Endothelial cell of umbilical vein (primary cell): ENCODE results near the gene NTN5. TPM values are rescaled to one million over a fixed set of nuclear protein-coding genes. Genes with fewer than 3 reads are reported as not detected.

ENCODE experiments used
- BruUV-seq: library from RNA; stranded (reverse); fragments of 400-500 nt; replicated peaks from 2 replicates; lab custom pipeline; 2021; lab: Mats Ljungman, UMichigan
- CTCF ChIA-PET: fragments of 300-600, 350-600 bp; sonication (Branson Sonifier 250); formaldehyde crosslinking; loops from one replicate; lab custom pipeline; 2021; ENCODE audit warnings: antibody characterized with exemption, inconsistent platforms; lab: Charles Lee
- POLR2A ChIA-PET: fragments of 300-600, 350-600 bp; sonication (Branson Sonifier 250); formaldehyde crosslinking; loops from one replicate; lab custom pipeline; 2021; ENCODE audit warnings: antibody characterized with exemption, inconsistent platforms; lab: Charles Lee
- DNase-seq: peaks from one replicate; pipeline ENCODE4 v3.0.0-alpha.2; 2011; ENCODE audit warnings: low read depth, low spot score
- FAIRE-seq: peaks from 2 replicates; lab custom pipeline; 2011; peaks lifted over from hg19 to GRCh38; lab: Jason Lieb, UNC
- H2AFZ ChIP-seq: 2 replicates; pipeline ENCODE4 v1.6.0; 2012; ENCODE audit warnings: low read depth, low read length, control low read depth, inconsistent platforms
- H3K27ac ChIP-seq: 2 replicates; pipeline ENCODE4 v1.5.1; 2011; ENCODE audit warnings: low read depth, mild to moderate bottlenecking, control low read depth, low read length, moderate library complexity; ENCODE audit not compliant: insufficient read depth
- H3K27me3 ChIP-seq, 2 experiments: 2 replicates each; pipeline versions ENCODE4 v1.6.0 to v1.6.1; 2011; ENCODE audit warnings: low read length in 2 of 2, mixed read lengths in 1 of 2; ENCODE audit not compliant: control insufficient read depth in 2 of 2, insufficient read depth in 2 of 2
- H3K36me3 ChIP-seq, 2 experiments: 2 replicates in 1 of 2; 3 replicates in 1 of 2; pipeline ENCODE4 v1.5.1; 2011; ENCODE audit warnings: low read length in 2 of 2, mild to moderate bottlenecking in 1 of 2, moderate library complexity in 1 of 2; ENCODE audit not compliant: control insufficient read depth in 2 of 2, insufficient read depth in 2 of 2; ENCODE audit errors: extremely low read depth in 1 of 2
- H3K4me1 ChIP-seq: 3 replicates; pipeline ENCODE4 v1.5.1; 2011; ENCODE audit warnings: mild to moderate bottlenecking, low read length; ENCODE audit not compliant: control insufficient read depth, insufficient read depth; ENCODE audit errors: extremely low read depth
- H3K4me2 ChIP-seq: 2 replicates; pipeline ENCODE4 v1.6.1; 2011; ENCODE audit warnings: low read length, control low read depth, mixed read lengths; ENCODE audit not compliant: insufficient read depth
- H3K4me3 ChIP-seq, 3 experiments: fragments of 200-600 bp in 1 of 3; sonication (generic), shearing (Covaris generic) in 1 of 3; replicated peaks in 1 of 3; 2 replicates each; pipeline ENCODE4 v1.5.1; 2011 to 2016; ENCODE audit warnings: control low read depth in 3 of 3, low read length in 3 of 3, mild to moderate bottlenecking in 2 of 3, inconsistent platforms in 1 of 3, low read depth in 1 of 3, moderate library complexity in 1 of 3; ENCODE audit not compliant: insufficient read depth in 1 of 3
- H3K79me2 ChIP-seq: 2 replicates; pipeline ENCODE4 v1.6.0; 2012; ENCODE audit warnings: low read length, inconsistent platforms; ENCODE audit not compliant: control insufficient read depth, insufficient read depth
- H3K9ac ChIP-seq: replicated peaks from 2 replicates; pipeline ENCODE3; 2011; ENCODE audit warnings: low read length, control low read depth; ENCODE audit not compliant: insufficient read depth; ENCODE audit errors: extremely low read depth
- H3K9me1 ChIP-seq: replicated peaks from 3 replicates; pipeline ENCODE4 v1.6.0; 2011; ENCODE audit warnings: mild to moderate bottlenecking, low read length; ENCODE audit not compliant: control insufficient read depth, insufficient read depth; ENCODE audit errors: extremely low read depth
- H3K9me3 ChIP-seq: replicated peaks from 2 replicates; pipeline ENCODE4 v1.5.1; 2012; ENCODE audit warnings: low read length, inconsistent platforms; ENCODE audit not compliant: control insufficient read depth, insufficient read depth
- H4K20me1 ChIP-seq: replicated peaks from 2 replicates; pipeline ENCODE3; 2011; ENCODE audit warnings: mild to moderate bottlenecking, low read length; ENCODE audit not compliant: control insufficient read depth, insufficient read depth; ENCODE audit errors: extremely low read depth
- EZH2 ChIP-seq: IDR thresholded peaks from 2 replicates; pipeline ENCODE4 v1.6.1; 2012; ENCODE audit warnings: borderline replicate concordance, low read depth, mild to moderate bottlenecking, moderate library complexity, low read length, inconsistent platforms; ENCODE audit not compliant: severe bottlenecking
- FOS ChIP-seq: IDR thresholded peaks from 2 replicates; pipeline ENCODE4 v1.6.1; 2011; ENCODE audit warnings: mild to moderate bottlenecking, low read length, moderate library complexity, borderline replicate concordance; ENCODE audit not compliant: insufficient read depth
- GATA2 ChIP-seq: IDR thresholded peaks from 2 replicates; pipeline ENCODE4 v1.7.0; 2011; ENCODE audit warnings: low read depth, mild to moderate bottlenecking, moderate library complexity, mixed read lengths, low read length; ENCODE audit not compliant: insufficient read length, insufficient read depth
- JUN ChIP-seq: IDR thresholded peaks from 2 replicates; pipeline ENCODE4 v1.6.1; 2011; ENCODE audit warnings: borderline replicate concordance, low read depth; ENCODE audit not compliant: insufficient read length, insufficient read depth
- MAX ChIP-seq: IDR thresholded peaks from 2 replicates; pipeline ENCODE4 v1.6.1; 2011; ENCODE audit not compliant: insufficient read depth, insufficient read length
- MYC ChIP-seq: IDR thresholded peaks from one replicate; pipeline ENCODE4 v1.6.1; 2011; ENCODE audit warnings: mild to moderate bottlenecking, low read depth, low read length
- POLR2A ChIP-seq: IDR thresholded peaks from 2 replicates; pipeline ENCODE4 v1.6.1; 2012; ENCODE audit warnings: low read depth, mild to moderate bottlenecking, control low read depth, low read length
- POLR2AphosphoS5 ChIP-seq: IDR thresholded peaks from 2 replicates; pipeline ENCODE4 v1.6.1; 2012; ENCODE audit warnings: low read depth, mild to moderate bottlenecking, control low read depth, low read length, moderate library complexity; ENCODE audit not compliant: insufficient read depth
- dilution Hi-C: fragments of 300-500 bp; cut with MboI; formaldehyde crosslinking; loops from one replicate; pipeline ENCODE4 v1.15.0; 2019; ENCODE audit warnings: low sequenced_read_pairs; ENCODE audit not compliant: extremely low pct_ligation_motif_present
- intact Hi-C: fragments of 100-400 bp; cut with micrococcal nuclease; formaldehyde crosslinking; loops from one replicate; pipeline ENCODE4 v1.10.0; 2022
- polyA plus RNA-seq, 4 experiments: library from polyadenylated mRNA; depleted of rRNA in 3 of 4; stranded (reverse) in 3 of 4; unstranded in 1 of 4; fragments of >200 nt; gene quantifications; 2 replicates each; pipeline versions ENCODE4 v1.2.1 to v1.2.3, GENCODE V29; 2011 to 2012; ENCODE audit warnings: missing spikeins in 1 of 4
- total RNA-seq: library from RNA; stranded (reverse); gene quantifications from 2 replicates; pipeline ENCODE4 v1.2.3, GENCODE V29; 2021
- TF ChIP-seq, protein P1 (sequence below), 2 donors: IDR thresholded peaks; 1 replicate in 1 of 2; 2 replicates in 1 of 2; pipeline ENCODE4 v1.5.1; 2011; ENCODE audit warnings: low read length in 2 of 2, mild to moderate bottlenecking in 2 of 2, moderate library complexity in 2 of 2, control low read depth in 1 of 2, inconsistent platforms in 1 of 2, low read depth in 1 of 2; ENCODE audit not compliant: insufficient read depth in 1 of 2; ENCODE audit errors: extremely low read depth in 1 of 2

NTN5 gene
- total and polyA plus RNA-seq, 2 donors (not counting 3 experiments of a cell fraction or from before 2014, with no cell fraction given) = 0.11 TPM; not detected in 1

- CTCF ChIA-PET = interaction anchor here (0.9 to 1.9 kb wide), 3 partner anchors 9 to 35 kb away, joined by 3 to 6 read pairs (median 3); no protein-coding TSS in a partner anchor
- no peaks in the 10 kb centered on the region for H4K20me1 ChIP-seq
- TF ChIP-seq POLR2AphosphoS5 = no peak
- TF ChIP-seq JUN = no peak
- TF ChIP-seq POLR2A = no peak
- no peak for TF ChIP-seq MAX
- no peak for TF ChIP-seq MYC
- no peak for TF ChIP-seq FOS
- no peak for TF ChIP-seq GATA2
- TF ChIP-seq, protein P1, sequence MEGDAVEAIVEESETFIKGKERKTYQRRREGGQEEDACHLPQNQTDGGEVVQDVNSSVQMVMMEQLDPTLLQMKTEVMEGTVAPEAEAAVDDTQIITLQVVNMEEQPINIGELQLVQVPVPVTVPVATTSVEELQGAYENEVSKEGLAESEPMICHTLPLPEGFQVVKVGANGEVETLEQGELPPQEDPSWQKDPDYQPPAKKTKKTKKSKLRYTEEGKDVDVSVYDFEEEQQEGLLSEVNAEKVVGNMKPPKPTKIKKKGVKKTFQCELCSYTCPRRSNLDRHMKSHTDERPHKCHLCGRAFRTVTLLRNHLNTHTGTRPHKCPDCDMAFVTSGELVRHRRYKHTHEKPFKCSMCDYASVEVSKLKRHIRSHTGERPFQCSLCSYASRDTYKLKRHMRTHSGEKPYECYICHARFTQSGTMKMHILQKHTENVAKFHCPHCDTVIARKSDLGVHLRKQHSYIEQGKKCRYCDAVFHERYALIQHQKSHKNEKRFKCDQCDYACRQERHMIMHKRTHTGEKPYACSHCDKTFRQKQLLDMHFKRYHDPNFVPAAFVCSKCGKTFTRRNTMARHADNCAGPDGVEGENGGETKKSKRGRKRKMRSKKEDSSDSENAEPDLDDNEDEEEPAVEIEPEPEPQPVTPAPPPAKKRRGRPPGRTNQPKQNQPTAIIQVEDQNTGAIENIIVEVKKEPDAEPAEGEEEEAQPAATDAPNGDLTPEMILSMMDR (IDR thresholded peaks at IDR 0.05; ENCODE audit: extremely low read depth in 1 of 2, insufficient read depth in 1 of 2, low read depth in 1 of 2, low read length in 2 of 2) = no peak
- TF ChIP-seq EZH2 = no peak
- no peaks in the 10 kb centered on the region for H3K27me3 ChIP-seq
- DNase-seq (no peak), FAIRE-seq (no peak)
- no peak overlapping the region for H3K27ac ChIP-seq
- no peak overlapping the region for H2AFZ ChIP-seq
- no peaks in the 10 kb centered on the region for H3K9me3 ChIP-seq
- POLR2A ChIA-PET = no interaction called here
- no TSS peak for BruUV-seq
- H3K4me2 ChIP-seq = no peak overlapping the region
- H3K4me3 ChIP-seq = no peak overlapping the region
- no peaks in the 10 kb centered on the region for H3K79me2 ChIP-seq
- H3K9me1 ChIP-seq = no peaks in the 10 kb centered on the region
- H3K9ac ChIP-seq = no peak overlapping the region
- H3K4me1 ChIP-seq = no peaks in the 10 kb centered on the region
- H3K36me3 ChIP-seq = no peaks in the 10 kb centered on the region
- intact Hi-C loops = no loop called here
- dilution Hi-C loops = no loop called here
Measured at GRCh38 chr19:48665786-48666185, 7.0 kb downstream of the NTN5 start.
